A673 (cell line): ENCODE measurements around the gene TSPAN15. TPM values are rescaled to one million over a fixed set of nuclear protein-coding genes. Genes with fewer than 3 reads are reported as not detected.
A peak's percentile ranks its signal among the peaks of the same experiment; 100 is the strongest.

Experiments
- BruUV-seq: library from RNA; stranded (reverse); fragments of 400-500 nt; replicated peaks from 2 replicates; lab custom pipeline; 2021; lab: Mats Ljungman, UMichigan
- CTCF ChIA-PET: fragments of 300-600 bp; sonication (Branson Sonifier 250); formaldehyde crosslinking; loops from one replicate; lab custom pipeline; 2022; ENCODE audit warnings: antibody characterized with exemption; lab: Charles Lee
- POLR2A ChIA-PET: fragments of 300-600 bp; sonication (Branson Sonifier 250); formaldehyde crosslinking; loops from one replicate; lab custom pipeline; 2022; ENCODE audit warnings: antibody characterized with exemption; ENCODE audit not compliant: low non-redundant PET; lab: Charles Lee
- DNase-seq: peaks from one replicate; pipeline ENCODE4 v3.0.0-alpha.2; 2015; ENCODE audit warnings: low spot score
- H3K27ac ChIP-seq: fragments of 200-600 bp; sonication (generic); 2 replicates; pipeline ENCODE4 v1.5.1; 2016; ENCODE audit warnings: mixed run types, low read depth, mild to moderate bottlenecking, mixed read lengths, antibody characterized with exemption, low read length; ENCODE audit not compliant: poor library complexity, severe bottlenecking
- H3K27me3 ChIP-seq: fragments of 200-600 bp; sonication (generic); replicated peaks from 2 replicates; pipeline ENCODE4 v1.6.1; 2017; ENCODE audit warnings: mixed run types, low read depth, mild to moderate bottlenecking, mixed read lengths, antibody characterized with exemption, low read length; ENCODE audit not compliant: insufficient read depth, poor library complexity
- H3K36me3 ChIP-seq: fragments of 200-600 bp; sonication (generic); 2 replicates; pipeline ENCODE4 v1.6.1; 2016; ENCODE audit warnings: mixed run types, mild to moderate bottlenecking, mixed read lengths, antibody characterized with exemption, low read length; ENCODE audit not compliant: insufficient read depth, poor library complexity, severe bottlenecking
- H3K4me1 ChIP-seq: fragments of 200-600 bp; sonication (generic); 2 replicates; pipeline ENCODE4 v1.6.1; 2017; ENCODE audit warnings: mixed run types, mild to moderate bottlenecking, mixed read lengths, antibody characterized with exemption, low read length; ENCODE audit not compliant: insufficient read depth, poor library complexity, severe bottlenecking
- H3K4me3 ChIP-seq: fragments of 200-600 bp; sonication (generic); 2 replicates; pipeline ENCODE4 v1.5.1; 2016; ENCODE audit warnings: low read depth, mixed run types, mild to moderate bottlenecking, mixed read lengths, low read length; ENCODE audit not compliant: poor library complexity, severe bottlenecking
- H3K9me3 ChIP-seq: fragments of 200-600 bp; sonication (generic); 2 replicates; pipeline ENCODE4 v1.6.1; 2016; ENCODE audit warnings: mixed run types, low read depth, mild to moderate bottlenecking, mixed read lengths, antibody characterized with exemption, low read length; ENCODE audit not compliant: poor library complexity, severe bottlenecking
- EZH2 ChIP-seq: fragments of 200-600 bp; sonication (generic); IDR thresholded peaks from 2 replicates; pipeline ENCODE4 v1.6.1; 2017; ENCODE audit warnings: borderline replicate concordance, low read depth, mild to moderate bottlenecking, mixed read lengths, antibody characterized with exemption, low read length; ENCODE audit not compliant: poor library complexity, severe bottlenecking
- intact Hi-C: fragments of 100-400 bp; cut with micrococcal nuclease; formaldehyde crosslinking; loops from one replicate; pipeline ENCODE4 v1.10.0; 2022; ENCODE audit not compliant: unreplicated experiment
- total RNA-seq: library from RNA; stranded (reverse); gene quantifications from 2 replicates; pipeline ENCODE4 v1.2.3, GENCODE V29; 2021
- TF ChIP-seq, protein P1 (sequence below): fragments of 300-800, 200-600 bp; sonication (generic); conservative IDR thresholded peaks from 2 replicates; pipeline ENCODE4 v1.5.1; 2017; ENCODE audit warnings: low read depth, mild to moderate bottlenecking, antibody characterized with exemption, low read length, moderate library complexity, mixed read lengths

Gene TSPAN15
- total RNA-seq, 1 experiment from 2014 or later = 2.1 TPM

DNA sequence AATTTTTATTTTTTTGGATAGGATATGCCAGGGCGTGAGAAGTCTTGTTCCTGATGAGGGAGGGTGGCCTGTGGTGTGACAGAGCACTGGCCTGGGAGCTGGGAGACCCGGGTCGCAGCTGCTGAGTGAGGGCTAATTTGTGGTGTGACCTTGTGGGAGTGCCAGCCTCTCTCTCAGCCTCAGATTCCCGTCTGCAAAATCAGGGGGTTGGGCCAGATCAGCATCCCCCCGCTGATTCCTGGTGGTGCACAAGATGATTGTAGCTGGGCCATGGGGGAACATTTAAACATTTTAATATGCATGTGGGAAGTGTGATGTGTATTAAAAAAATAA lies 14.9 kb downstream of the TSPAN15 start:
- no peaks in the 10 kb centered on the region for H3K36me3 ChIP-seq
- no peak overlapping the region for H3K27ac ChIP-seq
- no peaks in the 10 kb centered on the region for H3K9me3 ChIP-seq
- no TSS peak for BruUV-seq
- H3K27me3 ChIP-seq = no peaks in the 10 kb centered on the region
- no peak for DNase-seq
- H3K4me3 ChIP-seq = no peak overlapping the region
- no peaks in the 10 kb centered on the region for H3K4me1 ChIP-seq
- intact Hi-C loops = no loop called here
- TF ChIP-seq, protein P1, sequence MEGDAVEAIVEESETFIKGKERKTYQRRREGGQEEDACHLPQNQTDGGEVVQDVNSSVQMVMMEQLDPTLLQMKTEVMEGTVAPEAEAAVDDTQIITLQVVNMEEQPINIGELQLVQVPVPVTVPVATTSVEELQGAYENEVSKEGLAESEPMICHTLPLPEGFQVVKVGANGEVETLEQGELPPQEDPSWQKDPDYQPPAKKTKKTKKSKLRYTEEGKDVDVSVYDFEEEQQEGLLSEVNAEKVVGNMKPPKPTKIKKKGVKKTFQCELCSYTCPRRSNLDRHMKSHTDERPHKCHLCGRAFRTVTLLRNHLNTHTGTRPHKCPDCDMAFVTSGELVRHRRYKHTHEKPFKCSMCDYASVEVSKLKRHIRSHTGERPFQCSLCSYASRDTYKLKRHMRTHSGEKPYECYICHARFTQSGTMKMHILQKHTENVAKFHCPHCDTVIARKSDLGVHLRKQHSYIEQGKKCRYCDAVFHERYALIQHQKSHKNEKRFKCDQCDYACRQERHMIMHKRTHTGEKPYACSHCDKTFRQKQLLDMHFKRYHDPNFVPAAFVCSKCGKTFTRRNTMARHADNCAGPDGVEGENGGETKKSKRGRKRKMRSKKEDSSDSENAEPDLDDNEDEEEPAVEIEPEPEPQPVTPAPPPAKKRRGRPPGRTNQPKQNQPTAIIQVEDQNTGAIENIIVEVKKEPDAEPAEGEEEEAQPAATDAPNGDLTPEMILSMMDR = no peak
- no peak for TF ChIP-seq EZH2
- POLR2A ChIA-PET = no interaction called here
- CTCF ChIA-PET = no interaction called here

DNA sequence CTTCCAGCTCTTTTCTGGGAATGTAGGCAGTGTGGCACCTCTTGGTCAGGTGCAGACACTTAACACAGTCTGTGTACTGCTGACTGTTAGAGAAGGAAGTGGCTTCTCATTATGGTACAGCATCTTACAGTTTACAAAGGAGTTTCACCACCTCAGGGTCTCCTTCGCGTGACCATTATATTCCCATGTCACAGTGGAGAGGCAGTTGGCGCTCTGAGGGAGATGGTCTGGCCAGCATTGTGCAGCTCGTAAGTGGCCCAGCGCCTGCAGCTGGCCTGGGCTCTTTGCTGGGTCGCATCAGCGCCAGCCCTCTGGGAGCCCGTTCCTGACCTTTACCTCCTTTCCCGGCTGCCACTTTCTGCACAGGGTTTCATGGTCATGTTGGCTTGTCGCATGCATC lies 15.4 kb downstream of the TSPAN15 start:
- H3K4me1 ChIP-seq = no peaks in the 10 kb centered on the region
- no peaks in the 10 kb centered on the region for H3K27me3 ChIP-seq
- POLR2A ChIA-PET = no interaction called here
- CTCF ChIA-PET = no interaction called here
- H3K9me3 ChIP-seq = no peaks in the 10 kb centered on the region
- no peak for DNase-seq
- intact Hi-C loops = no loop called here
- no peaks in the 10 kb centered on the region for H3K36me3 ChIP-seq
- H3K4me3 ChIP-seq = no peak overlapping the region
- BruUV-seq = no TSS peak
- no peak overlapping the region for H3K27ac ChIP-seq
- no peak for TF ChIP-seq EZH2
- TF ChIP-seq, protein P1 = no peak

DNA sequence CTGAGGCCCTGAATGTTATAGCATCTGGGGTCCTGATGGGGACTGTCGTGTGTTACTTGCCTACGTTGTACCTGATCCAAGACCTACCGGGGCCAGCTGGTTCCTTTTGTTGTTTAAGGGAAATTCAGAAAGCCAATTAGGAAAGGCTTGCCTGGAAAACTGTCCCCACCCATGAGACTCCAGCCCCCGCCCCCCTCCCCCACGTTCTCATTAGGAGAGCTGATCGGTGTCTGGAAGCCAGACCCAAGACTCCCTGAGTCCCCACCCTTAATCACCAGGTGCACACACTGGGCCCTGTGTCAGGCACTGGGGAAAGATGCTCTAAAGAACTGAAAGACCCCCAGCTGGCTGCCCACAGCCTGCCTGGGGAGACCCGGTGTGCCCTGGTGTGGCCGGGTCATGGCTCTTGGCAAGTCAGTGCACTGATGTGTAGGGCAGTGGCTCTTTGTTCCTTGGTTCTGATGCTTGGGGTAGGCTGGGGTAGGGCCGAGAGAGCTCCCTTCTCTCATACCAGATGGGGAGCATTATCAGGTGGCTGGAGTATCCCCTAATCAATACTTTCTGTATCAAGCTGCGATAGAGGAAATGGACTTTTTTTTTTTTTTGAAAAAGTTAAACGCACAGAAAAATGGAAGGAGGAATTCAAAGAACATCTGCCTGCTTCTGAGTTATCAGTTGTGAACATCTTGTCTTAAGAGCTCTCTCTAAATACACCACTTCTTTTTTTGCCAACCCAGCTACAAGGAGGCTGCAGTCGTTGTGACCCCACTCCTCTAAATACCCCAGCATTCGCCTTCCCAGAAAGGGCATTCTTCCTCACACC lies 16.9 kb downstream of the TSPAN15 start:
- POLR2A ChIA-PET = no interaction called here

More for the DNA sequence above, 16.9 kb downstream of the TSPAN15 start:
- H3K4me1 ChIP-seq = no peaks in the 10 kb centered on the region
- TF ChIP-seq EZH2 = no peak
- TF ChIP-seq, protein P1 = no peak
- peak overlapping the region; percentile 51 for H3K27ac ChIP-seq
- H3K36me3 ChIP-seq = no peaks in the 10 kb centered on the region
- intact Hi-C loops = no loop called here
- no peaks in the 10 kb centered on the region for H3K27me3 ChIP-seq
- no peak for DNase-seq
- no peaks in the 10 kb centered on the region for H3K9me3 ChIP-seq
- BruUV-seq = no TSS peak
- CTCF ChIA-PET = interaction anchor here (0.6 kb wide), 1 partner anchor 164 kb away, joined by 3 read pairs; no protein-coding TSS in a partner anchor
- H3K4me3 ChIP-seq = no peak overlapping the region
